Ectodermal cell (in vitro differentiated cells): ENCODE data around the gene EFEMP2.
A peak's percentile ranks its signal among the peaks of the same experiment; 100 is the strongest.

Experiments
- H3K27ac ChIP-seq: 2 replicates; pipeline ENCODE4 v1.7.0; 2013; ENCODE audit warnings: mild to moderate bottlenecking, low read depth, low read length; ENCODE audit not compliant: insufficient read depth, poor library complexity, severe bottlenecking
- H3K27me3 ChIP-seq: 2 replicates; pipeline ENCODE4 v1.7.0; 2013; ENCODE audit warnings: mild to moderate bottlenecking, low read length; ENCODE audit not compliant: insufficient read depth, control insufficient read depth, poor library complexity, severe bottlenecking
- H3K36me3 ChIP-seq: one replicate; pipeline ENCODE4 v1.7.0; 2013; ENCODE audit warnings: low read length; ENCODE audit not compliant: control insufficient read depth, insufficient read depth
- H3K4me1 ChIP-seq: one replicate; pipeline ENCODE4 v1.7.0; 2013; ENCODE audit warnings: low read length; ENCODE audit not compliant: control insufficient read depth, insufficient read depth
- H3K4me3 ChIP-seq: 2 replicates; pipeline ENCODE4 v1.7.0; 2013; ENCODE audit warnings: low read depth, low read length, control low read depth; ENCODE audit not compliant: insufficient read depth
- H3K9me3 ChIP-seq: 2 replicates; pipeline ENCODE4 v1.7.0; 2013; ENCODE audit warnings: mild to moderate bottlenecking, low read length, moderate library complexity; ENCODE audit not compliant: control insufficient read depth
- WGBS, 2 experiments: methylation state at CpG; one replicate each; pipeline ENCODE4 v1.1.7; 2013; ENCODE audit warnings: missing lambda C conversion rate in 2 of 2; 5-methylcytosine and 5-hydroxymethylcytosine counted together

EFEMP2 gene

GRCh38 chr11:65859812-65860277 lies 12.8 kb downstream of the EFEMP2 start:
- Histone ChIP-seq H3K9me3 (no peaks in the 10 kb centered on the region), H3K36me3 (peaks cover 24% of the 10 kb centered on the region), H3K4me1 (peaks cover 10% of the 10 kb centered on the region), H3K4me3 (peak overlapping the region; percentile 94), H3K27me3 (no peaks in the 10 kb centered on the region), H3K27ac (peak overlapping the region; percentile 90)
- 2 to 3% methylated on average over 16 of the region's 16 CpGs for WGBS, 2 experiments

DNA sequence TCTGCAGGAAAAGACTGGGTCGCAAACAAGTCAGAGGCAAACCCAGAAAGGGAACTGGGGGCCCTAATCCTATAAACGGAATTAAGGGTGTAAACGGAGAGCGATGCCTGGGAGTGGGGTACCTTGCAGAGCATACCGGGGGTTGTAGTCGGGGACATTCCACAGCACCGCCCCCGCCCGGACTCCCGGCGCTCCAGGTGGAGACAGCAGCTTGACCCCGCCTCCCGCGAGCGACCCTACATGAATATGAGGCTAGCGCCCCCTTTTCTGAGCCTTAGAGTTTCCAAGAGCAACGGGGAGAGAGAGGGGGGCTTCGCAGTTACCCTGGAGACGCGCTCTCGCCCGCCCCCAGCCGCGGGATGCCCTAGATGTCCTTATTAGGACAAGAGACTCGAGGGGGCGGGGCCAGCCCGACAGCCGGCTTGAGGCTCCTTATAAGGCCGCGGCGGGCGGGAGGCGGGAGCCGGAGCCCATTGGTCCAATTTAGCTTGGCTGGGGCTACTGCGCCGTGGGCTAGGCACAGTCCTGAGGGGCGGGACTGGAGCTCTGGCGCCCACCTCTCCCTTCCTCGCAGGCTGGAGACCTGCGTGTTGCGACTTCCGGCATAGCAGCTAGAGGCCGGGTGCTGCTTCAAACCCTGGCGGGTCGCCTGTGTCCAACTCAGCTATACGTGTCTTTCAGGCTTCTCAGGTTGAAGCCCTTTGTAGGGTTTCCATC lies 13.3 kb downstream of the EFEMP2 start:
- peaks cover 30% of the 10 kb centered on the region for H3K36me3 ChIP-seq
- 0 to 1% methylated on average over 46 of the region's 46 CpGs for WGBS, 2 experiments

GRCh38 chr11:65858681-65859087 lies 13.9 kb downstream of the EFEMP2 start:
- Histone ChIP-seq H3K27ac (peak overlapping the region; percentile 94), H3K9me3 (no peaks in the 10 kb centered on the region), H3K36me3 (peaks cover 32% of the 10 kb centered on the region), H3K4me3 (peak overlapping the region; percentile 94), H3K27me3 (no peaks in the 10 kb centered on the region), H3K4me1 (peaks cover 10% of the 10 kb centered on the region)
- WGBS, 2 experiments = 4% methylated on average over 10 of the region's 10 CpGs

More for the DNA sequence above, 13.3 kb downstream of the EFEMP2 start:
- Histone ChIP-seq H3K9me3 (no peaks in the 10 kb centered on the region), H3K27me3 (no peaks in the 10 kb centered on the region), H3K27ac (peak overlapping the region; percentile 94), H3K4me1 (peaks cover 10% of the 10 kb centered on the region), H3K4me3 (peak overlapping the region; percentile 94)

DNA sequence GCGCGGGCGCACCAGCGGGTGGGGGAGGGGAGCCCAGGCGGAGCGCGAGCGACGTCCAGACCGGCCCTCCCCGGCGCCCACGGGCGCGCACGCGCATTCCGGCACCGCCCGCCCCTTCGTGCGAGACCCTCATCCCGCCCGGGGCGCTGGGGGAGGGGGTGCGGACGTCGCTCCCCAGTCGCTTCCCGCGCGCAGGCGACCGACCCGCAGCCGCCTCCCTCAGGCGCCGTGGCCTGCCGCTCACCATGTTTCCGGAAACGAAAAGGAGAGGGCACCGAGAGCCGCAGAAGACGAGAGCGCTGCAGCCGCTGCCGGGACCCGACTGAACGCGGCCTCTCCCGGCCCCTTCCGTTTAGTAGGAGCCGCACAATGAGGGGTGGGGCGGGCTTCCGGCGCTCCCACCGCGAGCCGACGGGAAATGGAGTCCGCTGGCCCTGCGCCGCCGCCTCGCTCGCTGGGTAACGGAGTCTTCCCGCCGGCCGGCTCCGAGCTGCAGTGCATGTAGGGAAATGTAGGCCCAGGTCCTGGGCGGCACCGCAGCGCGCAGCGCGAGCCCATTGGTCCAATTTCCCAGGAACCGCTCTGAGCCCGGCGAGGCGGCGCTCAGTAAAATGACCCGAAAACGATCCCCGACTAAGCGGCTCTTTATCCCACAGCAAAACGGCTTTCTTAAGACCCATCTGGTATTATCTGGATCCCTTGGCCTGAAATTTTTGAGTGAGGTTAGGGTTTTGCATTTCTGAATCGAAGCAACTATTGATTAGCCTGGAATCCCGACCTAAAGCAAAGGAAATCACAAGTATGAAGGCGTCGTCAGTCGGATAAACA lies 14.5 kb downstream of the EFEMP2 start, which contains the start of gene CFL1:
Gene CFL1, minus strand, starts transcription at position 328 of the 828 bp plus-strand sequence. Its CDS starts 81 bp downstream, at position 247.
- Histone ChIP-seq H3K9me3 (no peaks in the 10 kb centered on the region), H3K27me3 (no peaks in the 10 kb centered on the region), H3K36me3 (peaks cover 32% of the 10 kb centered on the region), H3K4me1 (peaks cover 10% of the 10 kb centered on the region), H3K27ac (peak within 1 kb of the TSS; percentile 94), H3K4me3 (peak within 1 kb of the TSS; percentile 94)
- WGBS, 2 experiments = 0% methylated on average over 92 of the region's 92 CpGs

DNA sequence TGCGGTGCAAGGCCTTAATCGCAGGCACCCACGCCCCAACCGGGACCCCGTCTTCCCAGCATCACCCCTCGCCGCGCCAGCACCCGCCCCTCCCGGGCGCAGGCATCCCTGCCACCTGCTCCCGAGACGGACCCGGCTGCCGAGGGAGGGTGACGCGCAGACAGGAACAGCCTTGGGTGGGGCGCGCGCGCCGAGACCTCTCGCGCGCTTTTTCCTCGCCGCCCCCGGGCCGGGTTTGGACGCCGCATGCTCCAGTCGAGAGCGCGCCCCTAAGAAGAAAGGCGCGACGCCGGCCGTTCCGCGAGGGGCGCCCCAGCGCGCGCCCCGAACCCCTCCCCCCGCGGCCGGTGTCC lies 15.1 kb downstream of the EFEMP2 start:
- no peaks in the 10 kb centered on the region for H3K9me3 ChIP-seq
- peaks cover 10% of the 10 kb centered on the region for H3K4me1 ChIP-seq
- peak overlapping the region; percentile 89 for H3K27ac ChIP-seq
- H3K36me3 ChIP-seq = peaks cover 31% of the 10 kb centered on the region
- peak overlapping the region; percentile 94 for H3K4me3 ChIP-seq
- 0% methylated on average over 49 of the region's 49 CpGs for WGBS, 2 experiments
- no peaks in the 10 kb centered on the region for H3K27me3 ChIP-seq

DNA sequence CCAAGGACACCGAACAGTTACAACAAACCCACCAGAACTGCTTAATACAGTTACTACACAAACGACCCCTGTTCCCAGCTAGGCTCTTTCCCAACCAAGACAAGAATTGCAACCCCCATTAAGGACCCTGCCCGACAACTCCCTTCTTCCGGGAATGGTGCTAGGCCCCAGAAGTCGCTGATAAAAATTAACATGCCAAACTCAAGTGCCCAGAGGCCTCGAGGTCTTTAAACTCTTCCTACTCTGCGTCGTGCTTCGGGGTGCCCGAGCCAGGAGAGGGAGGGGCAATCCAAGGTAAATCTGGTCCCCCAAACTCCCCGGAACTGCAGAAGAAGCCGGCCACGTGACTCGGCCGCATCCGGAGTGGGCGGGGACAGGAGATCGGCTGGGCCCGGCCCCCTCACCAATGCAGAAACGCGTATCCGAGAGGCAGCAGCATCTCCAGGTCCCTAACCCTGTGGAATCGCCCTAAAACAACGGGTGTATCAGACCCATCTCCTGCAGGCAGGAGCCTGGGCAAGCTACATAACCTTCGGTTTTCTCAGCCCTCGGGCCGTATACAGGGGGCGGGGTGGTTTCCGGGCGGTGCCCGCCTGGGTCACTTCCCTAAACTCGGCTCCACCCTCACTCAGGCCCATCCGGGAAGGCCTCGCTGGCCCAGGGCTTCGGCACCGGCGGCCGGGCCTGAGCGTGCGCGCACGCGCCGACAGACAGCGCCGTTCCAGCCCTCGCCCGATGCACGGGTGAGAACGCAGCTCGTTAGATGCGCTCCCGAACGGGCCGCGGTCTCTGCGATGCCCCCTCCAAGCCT lies 15.7 kb downstream of the EFEMP2 start:
- H3K4me1 ChIP-seq = peaks cover 10% of the 10 kb centered on the region
- 2% methylated on average over 57 of the region's 57 CpGs for WGBS, 2 experiments
- H3K27ac ChIP-seq = peak overlapping the region; percentile 89
- no peaks in the 10 kb centered on the region for H3K9me3 ChIP-seq
- H3K4me3 ChIP-seq = peak overlapping the region; percentile 94
- H3K27me3 ChIP-seq = no peaks in the 10 kb centered on the region
- peaks cover 36% of the 10 kb centered on the region for H3K36me3 ChIP-seq

- no peaks in the 10 kb centered on the region for H3K9me3 ChIP-seq
- peak overlapping the region; percentile 94 for H3K4me3 ChIP-seq
- H3K36me3 ChIP-seq = peaks cover 41% of the 10 kb centered on the region
- no peak overlapping the region for H3K27ac ChIP-seq
- peaks cover under 1% of the 10 kb centered on the region for H3K4me1 ChIP-seq
- no peaks in the 10 kb centered on the region for H3K27me3 ChIP-seq
- WGBS, 2 experiments = 95% methylated on average over 15 of the region's 15 CpGs
Observed at GRCh38 chr11:65855927-65856363, 16.7 kb downstream of the EFEMP2 start.

- Histone ChIP-seq H3K27ac (no peak overlapping the region), H3K36me3 (peaks cover 41% of the 10 kb centered on the region), H3K4me3 (no peak overlapping the region), H3K27me3 (no peaks in the 10 kb centered on the region), H3K4me1 (no peaks in the 10 kb centered on the region), H3K9me3 (no peaks in the 10 kb centered on the region)
- WGBS, 2 experiments = 93 to 96% methylated on average over 14 of the region's 15 CpGs
Observed at GRCh38 chr11:65854852-65855837, 17.5 kb downstream of the EFEMP2 start.

GRCh38 chr11:65854161-65854592 lies 18.4 kb downstream of the EFEMP2 start:
- Histone ChIP-seq H3K27ac (no peak overlapping the region), H3K36me3 (peaks cover 41% of the 10 kb centered on the region), H3K9me3 (no peaks in the 10 kb centered on the region), H3K4me3 (no peak overlapping the region), H3K4me1 (no peaks in the 10 kb centered on the region), H3K27me3 (no peaks in the 10 kb centered on the region)
- WGBS, 2 experiments = 96 to 97% methylated on average over 4 of the region's 4 CpGs
